Central memory CD8-positive, alpha-beta T cell (primary cell): Measurements from ENCODE around the gene FAAP100.

Source experiments
- ATAC-seq: fragments of 150-1000 bp; cut with Tn5 transposase; replicated peaks from 2 replicates; pipeline ENCODE4 v1.10.0; 2022; ENCODE audit warnings: mild to moderate bottlenecking, moderate FRiP score, moderate number of reproducible peaks; ENCODE audit not compliant: poor library complexity, severe bottlenecking; ENCODE audit errors: extremely low read depth
- DNase-seq, 2 donors: peaks; one replicate each; pipeline ENCODE4 v3.0.0; 2021; ENCODE audit warnings: low spot score in 2 of 2
- H3K27ac Mint-ChIP-seq: one replicate; pipeline ENCODE4 v1.8.0; 2022; ENCODE audit warnings: low read depth, mild to moderate bottlenecking, moderate library complexity, mixed read lengths
- H3K27me3 Mint-ChIP-seq: one replicate; pipeline ENCODE4 v1.8.0; 2022; ENCODE audit warnings: mixed read lengths
- H3K36me3 Mint-ChIP-seq: one replicate; pipeline ENCODE4 v1.8.0; 2022; ENCODE audit warnings: mild to moderate bottlenecking, moderate library complexity, mixed read lengths; ENCODE audit not compliant: insufficient read depth
- H3K4me1 Mint-ChIP-seq: one replicate; pipeline ENCODE4 v1.8.0; 2022; ENCODE audit warnings: mixed read lengths
- H3K4me3 Mint-ChIP-seq: one replicate; pipeline ENCODE4 v1.8.0; 2022; ENCODE audit warnings: mild to moderate bottlenecking, moderate library complexity, mixed read lengths
- H3K9me3 Mint-ChIP-seq: one replicate; pipeline ENCODE4 v1.8.0; 2022; ENCODE audit warnings: mixed read lengths

FAAP100 gene

GRCh38 chr17:81558941-81559806 is 7.0 kb upstream of the FAAP100 start:
- H3K9me3 Mint-ChIP-seq, result no peaks in the 10 kb centered on the region
- H3K4me1 Mint-ChIP-seq, result peaks cover 2% of the 10 kb centered on the region
- ATAC-seq, result no peak
- H3K36me3 Mint-ChIP-seq, result peaks cover 23% of the 10 kb centered on the region
- H3K27me3 Mint-ChIP-seq, result no peaks in the 10 kb centered on the region
- H3K27ac Mint-ChIP-seq, result no peak overlapping the region
- DNase-seq, result no peak
- no peak overlapping the region for H3K4me3 Mint-ChIP-seq

- H3K36me3 Mint-ChIP-seq, result peaks cover 24% of the 10 kb centered on the region
- no peaks in the 10 kb centered on the region for H3K9me3 Mint-ChIP-seq
- DNase-seq (no peak), ATAC-seq (no peak)
- H3K4me3 Mint-ChIP-seq, result no peak overlapping the region
- no peaks in the 10 kb centered on the region for H3K27me3 Mint-ChIP-seq
- H3K4me1 Mint-ChIP-seq, result peaks cover 13% of the 10 kb centered on the region
- no peak overlapping the region for H3K27ac Mint-ChIP-seq
Measured at GRCh38 chr17:81558115-81558468, 5.9 kb upstream of the FAAP100 start.

DNA sequence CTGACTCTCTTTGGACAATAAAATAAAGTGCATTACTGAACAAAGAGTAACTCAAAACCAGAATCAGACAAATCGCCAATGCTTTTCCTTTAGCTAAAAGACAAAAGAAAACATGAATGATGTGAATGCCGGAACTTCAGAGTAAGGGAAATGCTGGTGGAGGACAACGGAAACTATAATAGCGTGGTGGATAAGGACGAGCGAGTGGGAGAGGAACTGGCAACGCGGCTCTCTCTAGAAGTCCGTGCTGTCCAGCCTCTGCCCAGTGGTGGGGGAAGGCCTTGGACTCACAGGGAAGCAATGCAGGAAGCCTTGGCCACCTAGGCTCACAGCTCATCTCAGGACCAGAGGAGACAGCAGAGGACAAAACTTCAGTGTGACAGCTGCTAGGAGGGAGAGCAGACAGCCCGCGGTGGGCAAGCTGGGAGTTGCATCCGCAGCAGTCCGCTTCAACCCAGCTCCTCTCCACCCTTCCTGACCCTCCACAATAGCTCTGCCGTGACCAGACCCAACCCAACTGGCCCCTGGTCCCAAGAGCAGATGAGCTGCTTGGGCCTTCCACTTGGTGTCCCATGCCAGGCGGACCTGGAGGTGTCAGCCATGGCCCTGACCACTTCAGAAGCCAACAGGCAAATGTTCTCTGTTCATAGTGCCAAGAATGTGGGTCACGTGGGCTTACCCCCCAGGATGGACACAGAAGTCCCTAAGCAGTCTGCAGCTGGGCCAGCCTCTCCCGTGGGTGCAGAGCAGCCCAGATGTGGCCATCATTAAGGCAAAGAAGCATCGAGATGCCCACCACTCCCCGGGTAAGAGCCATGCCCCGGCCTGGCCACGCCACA is 5.3 kb upstream of the FAAP100 start:
- H3K4me1 Mint-ChIP-seq, result peaks cover 16% of the 10 kb centered on the region
- H3K9me3 Mint-ChIP-seq, result no peaks in the 10 kb centered on the region
- no peak overlapping the region for H3K4me3 Mint-ChIP-seq
- no peaks in the 10 kb centered on the region for H3K27me3 Mint-ChIP-seq
- DNase-seq (no peak), ATAC-seq (no peak)
- H3K27ac Mint-ChIP-seq, result no peak overlapping the region
- peaks cover 26% of the 10 kb centered on the region for H3K36me3 Mint-ChIP-seq

DNA sequence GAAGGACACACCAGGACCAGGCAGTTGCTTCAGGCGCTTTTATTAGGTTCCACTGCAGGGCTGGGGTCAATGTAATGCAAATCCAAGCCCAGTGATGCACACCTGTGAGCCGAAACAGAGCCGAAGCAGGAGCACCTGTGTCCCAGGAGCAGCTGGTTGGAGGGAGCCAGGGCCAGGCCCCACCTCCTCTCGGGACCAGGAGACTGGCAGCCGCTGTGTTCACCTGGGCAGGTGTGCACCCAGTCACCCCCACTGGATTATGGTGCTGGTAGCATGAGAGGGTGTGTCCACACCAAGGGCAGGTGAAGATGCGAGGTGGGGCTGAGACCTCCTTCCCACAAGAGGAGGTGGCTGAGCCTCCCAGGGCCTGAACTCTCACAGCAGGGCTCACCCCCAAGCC is 4.7 kb upstream of the FAAP100 start:
- Mint-ChIP-seq H3K27ac (no peak overlapping the region), H3K4me1 (peaks cover 16% of the 10 kb centered on the region), H3K9me3 (no peaks in the 10 kb centered on the region), H3K4me3 (no peak overlapping the region), H3K27me3 (no peaks in the 10 kb centered on the region), H3K36me3 (peaks cover 25% of the 10 kb centered on the region)
- DNase-seq, result no peak
- no peak for ATAC-seq

GRCh38 chr17:81556175-81556691 is 4.1 kb upstream of the FAAP100 start:
- H3K4me3 Mint-ChIP-seq, result no peak overlapping the region
- ATAC-seq, result no peak
- H3K27ac Mint-ChIP-seq, result no peak overlapping the region
- H3K36me3 Mint-ChIP-seq, result peaks cover 24% of the 10 kb centered on the region
- H3K4me1 Mint-ChIP-seq, result peaks cover 20% of the 10 kb centered on the region
- DNase-seq, result no peak
- no peaks in the 10 kb centered on the region for H3K27me3 Mint-ChIP-seq
- no peaks in the 10 kb centered on the region for H3K9me3 Mint-ChIP-seq

- H3K4me1 Mint-ChIP-seq, result peaks cover 32% of the 10 kb centered on the region
- DNase-seq (no peak), ATAC-seq (no peak)
- peaks cover 26% of the 10 kb centered on the region for H3K36me3 Mint-ChIP-seq
- H3K27ac Mint-ChIP-seq, result peak overlapping the region; percentile 91
- peak overlapping the region; percentile 84 for H3K4me3 Mint-ChIP-seq
- no peaks in the 10 kb centered on the region for H3K27me3 Mint-ChIP-seq
- H3K9me3 Mint-ChIP-seq, result no peaks in the 10 kb centered on the region
Measured at GRCh38 chr17:81553616-81554181, 1.5 kb upstream of the FAAP100 start.

- H3K27ac Mint-ChIP-seq, result peak overlapping the region; percentile 91
- no peaks in the 10 kb centered on the region for H3K27me3 Mint-ChIP-seq
- peak; percentile 39 to 48 for DNase-seq
- peak overlapping the region; percentile 84 for H3K4me3 Mint-ChIP-seq
- peaks cover 32% of the 10 kb centered on the region for H3K4me1 Mint-ChIP-seq
- peak; percentile 81 for ATAC-seq
- peaks cover 26% of the 10 kb centered on the region for H3K36me3 Mint-ChIP-seq
- H3K9me3 Mint-ChIP-seq, result no peaks in the 10 kb centered on the region
Measured at GRCh38 chr17:81553018-81553615, 964 bp upstream of the FAAP100 start.

DNA sequence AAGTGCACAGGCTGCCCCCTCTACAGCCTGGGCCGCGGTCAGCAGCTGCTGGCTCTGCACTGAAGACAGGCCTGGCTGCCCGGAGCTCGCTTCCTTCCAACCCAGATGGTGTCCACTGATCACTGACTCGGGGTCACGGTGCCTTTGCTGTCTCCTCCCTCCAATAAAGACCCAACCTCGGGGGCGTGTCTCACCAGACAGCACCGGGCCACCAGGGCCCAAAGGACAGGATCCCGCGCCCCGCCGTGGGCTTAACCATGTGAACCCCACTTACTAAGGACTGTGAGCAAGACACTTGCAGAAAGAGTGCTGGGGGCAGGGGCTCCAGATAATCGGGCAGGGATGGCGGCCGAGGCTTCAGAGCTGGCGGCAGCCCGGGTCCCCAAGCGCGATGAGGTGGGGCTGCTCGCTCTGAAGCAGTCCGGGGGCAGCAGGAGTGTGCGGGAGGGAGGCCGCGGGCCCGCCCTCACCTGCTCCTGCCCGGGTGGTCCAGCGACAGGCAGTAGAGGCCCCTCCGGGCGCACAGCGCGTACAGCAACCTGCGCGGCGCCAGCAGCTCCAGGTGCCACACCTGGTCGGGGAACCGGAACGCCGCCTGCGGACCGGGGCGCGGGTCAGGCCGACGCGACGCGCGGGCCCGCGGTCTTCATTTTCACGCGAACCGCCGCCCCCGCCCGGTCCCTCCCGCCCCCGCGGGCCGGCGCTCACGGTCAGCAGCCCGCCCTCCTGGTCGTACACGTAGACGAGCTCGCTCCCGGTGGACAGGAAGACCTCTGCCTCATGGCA is 502 bp downstream of the FAAP100 start:
- H3K9me3 Mint-ChIP-seq, result no peaks in the 10 kb centered on the region
- peak overlapping the region; percentile 84 for H3K4me3 Mint-ChIP-seq
- peaks cover 32% of the 10 kb centered on the region for H3K4me1 Mint-ChIP-seq
- ATAC-seq (no peak), DNase-seq (no peak)
- H3K27ac Mint-ChIP-seq, result peak overlapping the region; percentile 38
- no peaks in the 10 kb centered on the region for H3K27me3 Mint-ChIP-seq
- H3K36me3 Mint-ChIP-seq, result peaks cover 27% of the 10 kb centered on the region

DNA sequence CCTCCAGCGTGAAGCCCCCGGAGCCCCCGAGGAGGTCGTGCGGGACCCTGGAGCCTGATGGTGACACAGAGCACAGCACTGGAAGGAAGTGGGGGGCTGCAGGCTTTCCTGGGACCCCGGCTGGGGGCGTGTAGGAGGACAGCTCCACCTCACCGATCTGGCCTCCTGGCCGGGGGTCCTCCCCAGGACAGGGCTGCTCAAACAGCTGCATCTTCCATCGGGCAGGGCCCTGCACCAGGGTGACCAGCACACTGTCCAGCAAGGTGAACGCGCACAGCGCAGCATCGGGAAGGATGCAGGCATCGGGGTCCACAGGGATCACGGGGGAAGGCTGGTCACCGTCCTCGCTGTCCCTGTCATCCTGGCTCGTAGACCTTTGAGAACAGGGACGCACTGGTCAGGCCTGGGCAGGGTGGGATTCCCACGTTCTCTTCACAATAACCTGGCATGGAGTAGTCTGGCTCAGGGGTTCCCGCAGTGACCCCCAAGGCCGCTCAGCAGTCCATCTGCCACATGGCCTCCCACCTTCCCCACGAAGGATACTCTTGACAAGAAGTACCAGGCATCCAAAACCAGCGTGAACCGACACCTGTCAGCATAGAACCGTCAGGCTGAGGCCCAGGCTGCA is 1.2 kb downstream of the FAAP100 start:
- Mint-ChIP-seq H3K27me3 (no peaks in the 10 kb centered on the region), H3K36me3 (peaks cover 29% of the 10 kb centered on the region), H3K27ac (peak overlapping the region; percentile 19), H3K4me1 (peaks cover 32% of the 10 kb centered on the region), H3K4me3 (peak overlapping the region; percentile 84), H3K9me3 (no peaks in the 10 kb centered on the region)
- DNase-seq, result no peak
- ATAC-seq, result no peak

DNA sequence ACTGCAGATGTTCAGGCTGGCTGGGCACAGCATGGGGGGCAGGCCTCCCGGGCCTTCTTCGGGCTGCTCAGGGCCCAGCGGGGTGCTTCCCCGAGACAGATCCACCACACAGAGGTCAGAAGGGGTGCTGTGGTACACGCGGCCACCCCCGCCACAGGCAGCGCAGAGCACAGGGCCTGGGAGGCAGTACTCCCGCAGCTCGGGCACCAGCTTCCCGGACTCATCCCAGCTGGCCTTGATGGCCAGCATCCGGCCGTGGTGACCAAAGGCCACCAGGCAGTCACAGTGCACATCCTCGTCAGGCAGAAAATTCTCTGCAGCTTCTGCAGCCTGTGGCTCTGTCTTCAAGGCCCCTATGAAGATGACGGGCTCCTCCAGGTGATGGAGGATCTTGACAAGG is 1.9 kb downstream of the FAAP100 start:
- peak overlapping the region; percentile 84 for H3K4me3 Mint-ChIP-seq
- DNase-seq (no peak), ATAC-seq (no peak)
- peaks cover 30% of the 10 kb centered on the region for H3K36me3 Mint-ChIP-seq
- H3K9me3 Mint-ChIP-seq, result no peaks in the 10 kb centered on the region
- peaks cover 32% of the 10 kb centered on the region for H3K4me1 Mint-ChIP-seq
- H3K27ac Mint-ChIP-seq, result peak overlapping the region; percentile 19
- H3K27me3 Mint-ChIP-seq, result no peaks in the 10 kb centered on the region

- Mint-ChIP-seq H3K36me3 (peaks cover 31% of the 10 kb centered on the region), H3K27me3 (no peaks in the 10 kb centered on the region), H3K9me3 (no peaks in the 10 kb centered on the region), H3K4me3 (peak overlapping the region; percentile 84), H3K4me1 (peaks cover 32% of the 10 kb centered on the region), H3K27ac (peak overlapping the region; percentile 19)
- ATAC-seq (no peak), DNase-seq (no peak)
Measured at GRCh38 chr17:81549826-81550225, 2.3 kb downstream of the FAAP100 start.
